SHP77 treated with DMSO at 0.1 percent for 48 hours (cell line): ENCODE measurements around the gene PSMD13.
"Not testable (repeated sequence)": the region's sequence is repeated elsewhere in the genome, so short reads cannot be mapped to it uniquely, and the experiment has no call there.

Source experiments
- DNase-seq: peaks from one replicate; lab custom pipeline; 2025; lab: John Stamatoyannopoulos, UW

The PSMD13 gene

GRCh38 chr11:272931-273198 is 36.1 kb downstream of the PSMD13 start:
- no peak for DNase-seq

DNA sequence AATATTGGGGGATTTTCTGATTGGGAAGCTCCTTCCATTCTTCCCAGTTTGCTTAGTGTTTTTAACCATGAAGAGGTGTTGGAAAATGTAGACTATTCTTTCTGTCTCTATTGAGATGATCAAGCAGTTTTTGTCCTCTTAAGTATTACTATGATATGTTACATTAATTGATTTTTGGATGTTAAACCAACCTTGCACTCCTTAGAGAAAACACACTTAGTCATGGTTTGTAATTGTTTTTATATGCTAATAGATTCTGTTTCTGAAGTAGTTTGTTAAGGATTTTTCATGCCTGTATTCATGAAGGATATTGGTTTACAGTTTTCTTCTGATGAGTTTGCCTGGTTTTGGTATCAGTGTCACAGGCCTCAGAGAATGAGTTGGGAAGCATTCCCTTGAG is 39.4 kb downstream of the PSMD13 start:
- DNase-seq, result no peak

DNA sequence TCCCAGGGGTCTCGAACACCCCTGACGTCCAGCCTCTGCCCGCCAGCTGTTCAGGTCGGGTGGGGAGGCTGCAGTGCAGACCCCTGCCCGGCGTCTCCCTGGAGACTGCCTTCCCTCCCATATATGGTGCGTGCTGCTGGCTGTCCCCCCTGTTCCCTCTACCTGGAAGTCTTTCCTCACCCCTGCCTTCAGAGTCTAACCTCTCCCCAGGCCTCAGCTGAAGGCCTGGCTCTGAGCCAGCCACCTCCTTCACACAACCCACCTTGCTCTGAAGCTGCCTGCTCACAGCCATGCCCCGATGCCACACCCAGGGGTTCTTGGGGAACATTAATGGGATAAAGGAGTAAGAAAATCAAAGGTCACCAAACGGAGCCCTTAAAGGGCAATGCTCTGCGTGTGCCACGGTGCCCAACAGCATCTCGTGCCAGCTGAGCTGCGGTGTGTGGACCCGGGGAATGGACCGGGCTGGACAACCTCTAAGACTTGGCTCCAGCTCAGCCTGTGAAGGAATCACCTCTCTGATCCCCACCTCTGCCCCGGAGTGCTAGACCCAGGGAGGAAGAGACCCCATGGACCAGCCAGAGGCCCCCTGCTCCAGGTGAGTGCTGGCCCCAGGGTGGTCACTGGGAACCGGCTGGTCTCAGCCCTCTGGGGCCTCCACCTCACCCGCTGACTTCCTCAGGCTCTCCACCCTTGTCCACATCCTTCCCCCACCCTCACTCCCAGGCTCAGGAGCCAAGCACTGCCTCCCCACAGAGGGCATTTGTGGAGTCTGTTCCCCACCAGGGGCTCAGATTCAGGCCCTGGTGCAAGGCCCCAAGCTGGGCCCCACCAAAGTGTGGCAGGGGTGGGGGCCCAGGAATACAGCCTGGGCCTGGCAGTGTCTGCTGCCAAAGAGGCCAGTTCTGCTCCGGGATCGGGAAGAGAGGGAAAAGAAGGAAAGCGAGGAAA is 41.5 kb downstream of the PSMD13 start, which contains the start of gene NLRP6:
Gene NLRP6 (plus strand): TSS at position 407 of the 951 bp plus-strand sequence. CDS start 163 bp downstream, at position 570.
- no peak for DNase-seq

GRCh38 chr11:279040-279965 is 42.5 kb downstream of the PSMD13 start:
- DNase-seq, result no peak

DNA sequence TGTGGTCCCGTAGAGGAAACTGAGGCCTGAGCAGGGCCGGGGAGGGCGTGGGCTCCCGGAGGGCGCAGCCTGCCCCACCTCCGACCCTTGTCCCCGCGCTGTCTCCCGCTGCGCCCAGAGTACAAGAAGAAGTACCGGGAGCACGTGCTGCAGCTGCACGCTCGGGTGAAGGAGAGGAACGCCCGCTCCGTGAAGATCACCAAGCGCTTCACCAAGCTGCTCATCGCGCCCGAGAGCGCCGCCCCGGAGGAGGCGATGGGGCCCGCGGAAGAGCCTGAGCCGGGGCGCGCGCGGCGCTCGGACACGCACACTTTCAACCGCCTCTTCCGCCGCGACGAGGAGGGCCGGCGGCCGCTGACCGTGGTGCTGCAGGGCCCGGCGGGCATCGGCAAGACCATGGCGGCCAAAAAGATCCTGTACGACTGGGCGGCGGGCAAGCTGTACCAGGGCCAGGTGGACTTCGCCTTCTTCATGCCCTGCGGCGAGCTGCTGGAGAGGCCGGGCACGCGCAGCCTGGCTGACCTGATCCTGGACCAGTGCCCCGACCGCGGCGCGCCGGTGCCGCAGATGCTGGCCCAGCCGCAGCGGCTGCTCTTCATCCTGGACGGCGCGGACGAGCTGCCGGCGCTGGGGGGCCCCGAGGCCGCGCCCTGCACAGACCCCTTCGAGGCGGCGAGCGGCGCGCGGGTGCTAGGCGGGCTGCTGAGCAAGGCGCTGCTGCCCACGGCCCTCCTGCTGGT is 43.4 kb downstream of the PSMD13 start:
- DNase-seq, result no peak

DNA sequence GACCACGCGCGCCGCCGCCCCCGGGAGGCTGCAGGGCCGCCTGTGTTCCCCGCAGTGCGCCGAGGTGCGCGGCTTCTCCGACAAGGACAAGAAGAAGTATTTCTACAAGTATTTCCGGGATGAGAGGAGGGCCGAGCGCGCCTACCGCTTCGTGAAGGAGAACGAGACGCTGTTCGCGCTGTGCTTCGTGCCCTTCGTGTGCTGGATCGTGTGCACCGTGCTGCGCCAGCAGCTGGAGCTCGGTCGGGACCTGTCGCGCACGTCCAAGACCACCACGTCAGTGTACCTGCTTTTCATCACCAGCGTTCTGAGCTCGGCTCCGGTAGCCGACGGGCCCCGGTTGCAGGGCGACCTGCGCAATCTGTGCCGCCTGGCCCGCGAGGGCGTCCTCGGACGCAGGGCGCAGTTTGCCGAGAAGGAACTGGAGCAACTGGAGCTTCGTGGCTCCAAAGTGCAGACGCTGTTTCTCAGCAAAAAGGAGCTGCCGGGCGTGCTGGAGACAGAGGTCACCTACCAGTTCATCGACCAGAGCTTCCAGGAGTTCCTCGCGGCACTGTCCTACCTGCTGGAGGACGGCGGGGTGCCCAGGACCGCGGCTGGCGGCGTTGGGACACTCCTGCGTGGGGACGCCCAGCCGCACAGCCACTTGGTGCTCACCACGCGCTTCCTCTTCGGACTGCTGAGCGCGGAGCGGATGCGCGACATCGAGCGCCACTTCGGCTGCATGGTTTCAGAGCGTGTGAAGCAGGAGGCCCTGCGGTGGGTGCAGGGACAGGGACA is 44.1 kb downstream of the PSMD13 start:
- DNase-seq, result no peak

GRCh38 chr11:281486-282161 is 44.8 kb downstream of the PSMD13 start:
- no peak for DNase-seq

GRCh38 chr11:282171-282570 is 45.4 kb downstream of the PSMD13 start:
- no peak for DNase-seq

DNA sequence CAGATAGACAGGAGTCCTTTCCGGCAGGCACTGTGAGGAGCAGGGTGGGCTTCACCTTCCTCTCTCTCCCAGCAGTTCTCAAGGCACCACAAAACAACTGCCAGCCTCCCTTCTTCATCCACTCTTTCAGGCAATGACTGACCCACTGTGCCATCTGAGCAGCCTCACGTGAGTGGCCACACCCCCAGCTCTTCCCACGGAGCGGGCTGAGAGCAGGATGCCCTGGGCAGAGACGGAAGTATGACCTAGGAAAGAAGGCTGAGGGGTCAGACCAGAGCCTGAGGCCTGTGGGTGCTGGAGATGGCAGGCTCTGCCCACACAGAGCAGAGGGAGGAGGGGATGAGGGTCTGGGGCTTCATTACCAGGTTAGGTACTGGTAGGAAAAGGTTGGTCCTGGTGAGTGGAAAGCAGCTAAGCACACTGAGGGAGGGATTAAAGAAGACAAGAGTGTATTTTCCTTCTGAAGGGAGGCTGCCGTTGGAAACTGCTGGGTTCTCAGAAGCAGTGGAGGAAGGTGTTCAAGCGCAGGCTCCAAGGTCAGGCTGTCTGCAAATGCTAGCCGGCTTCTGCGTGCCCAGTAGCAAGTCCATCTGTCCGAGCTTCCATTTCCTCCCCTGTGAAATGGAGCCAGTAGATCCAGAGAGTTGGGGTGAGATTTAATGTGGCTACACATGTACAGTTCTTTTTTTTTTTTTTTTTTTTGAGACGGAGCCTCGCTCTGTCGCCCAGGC is 46.0 kb downstream of the PSMD13 start:
- DNase-seq, result no peak

GRCh38 chr11:283405-284104 is 46.8 kb downstream of the PSMD13 start:
- no peak for DNase-seq

GRCh38 chr11:284105-285020 is 47.6 kb downstream of the PSMD13 start:
- DNase-seq, result no peak

DNA sequence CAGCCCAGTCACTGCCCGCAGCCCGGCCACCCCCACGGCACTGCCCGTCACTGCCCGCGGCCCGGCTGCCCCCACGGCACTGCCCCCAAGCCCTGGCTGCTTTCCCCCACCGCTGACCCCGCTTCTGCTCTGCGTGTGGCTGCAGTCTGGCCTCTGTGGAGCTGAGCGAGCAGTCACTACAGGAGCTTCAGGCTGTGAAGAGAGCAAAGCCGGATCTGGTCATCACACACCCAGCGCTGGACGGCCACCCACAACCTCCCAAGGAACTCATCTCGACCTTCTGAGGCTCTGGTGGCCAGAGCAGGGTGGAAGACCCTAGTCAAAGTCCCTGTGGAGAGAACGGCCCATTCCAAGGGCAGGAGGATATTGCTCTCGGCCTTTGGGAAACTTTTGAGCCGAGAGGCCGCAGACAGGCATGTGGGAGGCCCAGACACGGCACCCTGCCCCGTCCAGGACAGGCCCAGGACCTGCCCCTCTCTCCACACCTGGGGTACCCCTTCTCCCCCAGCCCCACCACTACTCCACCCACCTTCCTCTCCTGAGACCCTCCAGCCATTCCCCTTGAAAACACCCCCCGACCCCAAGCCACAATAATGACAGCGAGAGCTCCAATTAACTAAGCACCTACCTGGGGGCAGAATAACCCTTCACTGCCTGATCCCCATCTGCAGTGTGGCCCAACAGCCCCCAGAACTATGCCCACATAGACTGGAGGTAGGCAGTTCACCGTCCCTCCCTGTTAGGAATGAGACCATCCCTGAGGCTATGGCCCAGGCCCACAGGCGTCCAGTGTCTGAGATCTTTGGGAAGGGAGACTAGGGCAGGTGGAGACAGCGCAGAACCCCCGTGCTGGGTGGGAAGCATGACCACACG is 48.5 kb downstream of the PSMD13 start:
- DNase-seq, result no peak

- no peak for DNase-seq
Observed at GRCh38 chr11:285894-286220, 49.1 kb downstream of the PSMD13 start.

GRCh38 chr11:286977-287820 is 50.4 kb downstream of the PSMD13 start:
- DNase-seq, result not testable (repeated sequence)

DNA sequence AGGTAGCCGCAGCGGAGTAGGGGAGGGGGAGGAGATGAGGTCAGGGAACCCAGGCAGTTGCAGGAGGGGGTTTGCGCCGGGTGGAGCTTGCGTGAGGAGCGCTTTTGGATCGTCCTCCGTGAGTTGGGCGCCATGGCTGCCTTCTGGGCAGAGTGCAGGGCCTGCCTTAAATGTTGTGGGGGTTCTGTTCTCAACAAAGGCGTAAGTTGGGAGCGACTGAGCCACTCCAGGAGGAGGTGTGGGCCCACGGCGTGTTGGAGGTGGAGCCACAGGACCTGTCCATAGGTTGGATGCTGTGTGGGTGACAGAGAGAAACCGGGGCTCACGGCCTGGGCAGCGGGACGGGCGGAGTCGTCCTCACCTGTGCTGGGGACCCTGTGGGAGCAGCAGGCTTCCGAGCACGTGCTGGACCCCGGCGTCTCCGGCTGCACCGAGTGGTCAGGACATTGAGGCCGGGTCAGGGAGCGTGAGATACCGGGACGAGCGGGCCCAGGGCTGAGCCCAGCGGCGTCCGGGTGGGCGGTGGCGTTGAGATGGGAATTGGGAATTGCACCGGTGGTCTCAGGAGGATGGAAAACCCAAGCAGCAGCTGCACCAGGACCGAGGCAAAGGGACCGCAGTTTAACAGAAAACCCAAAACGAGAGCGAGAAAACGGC is 51.2 kb downstream of the PSMD13 start:
- DNase-seq, result no peak
